Mesangial cell (primary cell): ENCODE measurements around the gene KIF26B. TPM values are rescaled to one million over a fixed set of nuclear protein-coding genes. Genes with fewer than 3 reads are reported as not detected.

Experiments used
- total RNA-seq: library from RNA; depleted of rRNA; stranded (reverse); fragments of >200 nt; gene quantifications from 2 replicates; pipeline ENCODE4 v1.2.3, GENCODE V29; 2015

The KIF26B gene
- 2.6 and 17.5 TPM in 2 replicates for total RNA-seq

GRCh38 chr1:245154429-245155271, at the start of gene KIF26B:
Gene KIF26B (plus strand): TSS chr1:245154985. CDS start chr1:245155425, 440 bp downstream.

